DMS 273 (cell line): ENCODE results near the gene RPLP2.
A peak's percentile ranks its signal among the peaks of the same experiment; 100 is the strongest.

Experiments used
- DNase-seq: peaks from one replicate; lab custom pipeline; 2025; ENCODE audit not compliant: unreplicated experiment; lab: John Stamatoyannopoulos, UW

RPLP2 gene

GRCh38 chr11:833114-833791, 23.5 kb downstream of the RPLP2 start:
- peak; percentile 71 for DNase-seq

GRCh38 chr11:833849-834311, 24.1 kb downstream of the RPLP2 start:
- DNase-seq: no peak

DNA sequence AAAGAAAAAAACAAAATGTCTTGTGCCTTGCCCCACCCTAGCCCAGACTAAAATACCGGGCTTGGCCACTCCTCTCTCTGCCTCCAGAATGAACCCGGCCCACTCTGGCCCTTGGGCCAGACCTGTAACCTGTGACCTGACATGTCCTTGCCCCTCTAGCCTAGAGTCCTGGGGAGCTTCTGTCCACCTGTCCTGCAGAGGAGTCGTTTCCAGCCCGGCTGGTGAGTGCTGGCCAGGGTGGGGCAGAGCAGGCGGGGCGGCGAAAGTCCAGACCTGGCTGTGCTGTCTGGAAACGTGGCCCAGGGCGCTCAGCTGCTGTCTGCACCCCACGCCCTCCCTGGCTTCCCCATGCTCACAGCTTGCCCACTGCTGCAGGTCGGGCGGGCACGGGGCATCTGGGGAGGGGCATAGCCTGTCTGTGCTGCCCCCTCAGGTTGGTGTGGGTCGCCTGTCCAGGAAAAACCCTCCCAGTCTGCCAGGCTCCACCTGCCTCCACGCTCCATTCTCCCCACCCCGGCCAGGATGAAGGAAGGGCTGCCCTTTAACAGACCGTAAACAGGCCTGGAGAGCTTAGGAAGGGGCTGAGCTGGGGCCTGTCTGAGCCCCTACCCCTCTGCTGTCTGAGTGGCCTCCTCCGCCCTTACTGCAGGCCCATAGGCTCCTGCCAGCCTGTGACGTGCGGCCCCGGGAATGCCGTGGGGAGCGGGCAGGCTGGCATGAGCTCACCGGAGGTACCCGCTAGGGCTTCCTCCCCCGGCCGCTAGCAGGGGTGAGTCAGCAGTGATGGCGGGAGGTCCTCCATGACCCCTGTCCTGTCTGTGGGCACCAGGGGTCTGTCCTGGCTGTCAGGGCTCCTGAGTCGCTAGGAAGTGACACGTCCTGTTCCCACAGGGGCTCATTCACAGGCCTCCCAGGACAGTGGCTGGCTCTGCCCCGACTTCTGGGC, 24.9 kb downstream of the RPLP2 start:
- DNase-seq: peak; percentile 82

- DNase-seq: no peak
These were observed 26.5 kb downstream of the RPLP2 start for GRCh38 chr11:836274-836673.

DNA sequence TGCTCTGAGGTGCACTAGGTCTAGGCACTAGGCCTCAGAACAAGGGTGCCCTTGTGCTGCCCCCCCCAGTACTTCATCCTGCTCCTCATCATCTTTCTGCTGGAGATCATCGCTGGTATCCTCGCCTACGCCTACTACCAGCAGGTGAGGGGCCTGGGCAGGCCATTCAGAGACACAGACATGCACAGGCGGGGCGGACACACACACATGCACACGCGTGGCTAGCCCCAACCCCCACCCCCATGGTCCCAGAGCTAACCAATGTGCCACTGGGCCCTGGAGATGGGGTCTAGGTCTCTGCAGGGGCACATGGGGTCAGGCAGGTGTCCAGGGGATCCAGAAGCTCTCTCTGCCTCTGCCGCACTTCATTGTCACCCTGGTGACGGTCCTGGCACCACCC, 26.9 kb downstream of the RPLP2 start:
- DNase-seq: no peak

DNA sequence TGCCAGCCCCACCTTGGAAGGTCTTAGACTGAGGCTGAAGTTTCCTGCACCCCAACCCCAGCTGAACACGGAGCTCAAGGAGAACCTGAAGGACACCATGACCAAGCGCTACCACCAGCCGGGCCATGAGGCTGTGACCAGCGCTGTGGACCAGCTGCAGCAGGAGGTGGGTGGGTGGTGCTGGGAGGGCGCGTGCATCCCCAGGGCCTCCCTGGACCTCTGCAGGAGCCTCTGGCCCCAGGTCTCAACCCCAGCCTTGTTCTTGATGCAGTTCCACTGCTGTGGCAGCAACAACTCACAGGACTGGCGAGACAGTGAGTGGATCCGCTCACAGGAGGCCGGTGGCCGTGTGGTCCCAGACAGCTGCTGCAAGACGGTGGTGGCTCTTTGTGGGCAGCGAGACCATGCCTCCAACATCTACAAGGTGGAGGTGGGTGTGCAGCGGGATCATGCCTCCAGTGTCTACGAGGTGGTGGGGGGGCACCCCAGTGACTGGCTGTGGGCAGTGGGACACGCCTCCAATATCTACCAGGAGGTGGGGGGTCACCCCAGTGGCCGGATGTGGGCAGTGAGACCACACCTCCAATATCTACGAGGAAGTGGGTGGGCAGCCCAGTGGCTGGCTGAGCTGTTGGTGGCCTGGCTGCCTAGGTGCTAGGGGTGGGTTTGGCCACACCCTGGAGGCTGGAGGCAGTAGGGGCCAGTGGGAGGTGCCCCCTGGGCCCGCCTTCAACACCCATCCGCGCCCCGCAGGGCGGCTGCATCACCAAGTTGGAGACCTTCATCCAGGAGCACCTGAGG, 27.6 kb downstream of the RPLP2 start:
- DNase-seq: no peak

DNA sequence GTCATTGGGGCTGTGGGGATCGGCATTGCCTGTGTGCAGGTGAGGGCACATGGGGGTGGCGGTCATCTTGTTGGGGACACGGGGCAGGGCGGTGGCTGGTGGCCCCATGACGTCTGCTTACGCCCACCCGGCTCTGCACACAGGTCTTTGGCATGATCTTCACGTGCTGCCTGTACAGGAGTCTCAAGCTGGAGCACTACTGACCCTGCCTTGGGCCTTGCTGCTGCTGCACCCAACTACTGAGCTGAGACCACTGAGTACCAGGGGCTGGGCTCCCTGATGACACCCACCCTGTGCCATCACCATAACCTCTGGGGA, 28.2 kb downstream of the RPLP2 start:
- no peak for DNase-seq

DNA sequence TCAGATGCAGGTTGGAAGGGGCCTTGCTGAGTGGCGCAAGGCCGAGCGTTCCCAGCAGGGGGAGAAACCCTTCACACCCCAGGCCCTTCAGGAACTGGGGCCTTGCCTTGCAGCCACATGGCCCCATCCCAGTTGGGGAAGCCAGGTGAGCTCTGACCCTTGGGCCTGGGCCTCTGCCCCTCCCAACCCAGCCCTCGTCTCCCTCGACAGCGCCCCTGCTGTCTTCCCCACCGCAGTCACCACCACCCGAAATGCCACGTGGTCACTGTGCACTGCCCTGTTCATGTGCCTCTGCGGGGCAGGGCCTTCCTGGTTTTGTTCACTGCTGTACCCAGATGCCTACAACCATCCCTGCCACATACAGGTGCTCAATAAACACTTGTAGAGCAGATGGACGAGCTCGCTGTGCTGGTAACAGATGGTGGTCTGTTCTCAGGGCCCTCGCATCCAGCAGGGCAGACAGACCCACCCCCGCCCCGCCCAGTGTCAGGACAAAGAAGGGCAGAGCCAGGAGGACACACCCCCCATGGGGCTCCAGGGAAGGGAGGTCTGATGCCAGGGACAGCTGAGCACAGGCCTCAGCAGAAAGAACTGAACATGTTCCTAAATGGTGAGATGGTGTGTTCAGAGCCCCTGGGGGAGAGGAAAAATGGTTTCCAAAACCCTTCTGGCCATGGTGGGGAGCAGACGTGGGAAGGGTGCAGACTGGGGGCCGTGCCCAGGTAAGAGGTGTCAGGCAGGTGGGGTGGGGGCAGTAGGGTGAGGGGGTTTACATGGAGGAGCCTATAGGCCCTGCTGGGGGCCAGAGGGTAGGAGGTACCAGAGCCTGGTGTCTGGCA, 28.9 kb downstream of the RPLP2 start:
- DNase-seq: peak; percentile 93

DNA sequence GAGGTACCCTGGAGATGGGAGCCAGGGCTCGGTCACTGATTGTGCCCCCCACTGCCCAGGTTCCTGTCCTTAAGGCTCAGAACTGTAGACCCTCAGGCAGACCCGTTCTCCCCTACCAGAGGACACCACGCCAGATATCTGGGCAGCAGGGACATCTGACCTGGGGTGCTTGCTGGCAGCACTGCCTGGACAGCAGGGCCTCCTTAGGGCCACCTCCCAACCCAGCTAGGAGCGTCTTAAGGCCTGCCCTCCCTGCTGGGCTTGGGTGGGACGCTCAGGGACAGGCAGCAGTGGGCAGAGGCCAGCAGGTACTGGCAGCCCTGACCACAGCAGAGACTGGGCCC, 29.5 kb downstream of the RPLP2 start:
- DNase-seq: no peak

DNA sequence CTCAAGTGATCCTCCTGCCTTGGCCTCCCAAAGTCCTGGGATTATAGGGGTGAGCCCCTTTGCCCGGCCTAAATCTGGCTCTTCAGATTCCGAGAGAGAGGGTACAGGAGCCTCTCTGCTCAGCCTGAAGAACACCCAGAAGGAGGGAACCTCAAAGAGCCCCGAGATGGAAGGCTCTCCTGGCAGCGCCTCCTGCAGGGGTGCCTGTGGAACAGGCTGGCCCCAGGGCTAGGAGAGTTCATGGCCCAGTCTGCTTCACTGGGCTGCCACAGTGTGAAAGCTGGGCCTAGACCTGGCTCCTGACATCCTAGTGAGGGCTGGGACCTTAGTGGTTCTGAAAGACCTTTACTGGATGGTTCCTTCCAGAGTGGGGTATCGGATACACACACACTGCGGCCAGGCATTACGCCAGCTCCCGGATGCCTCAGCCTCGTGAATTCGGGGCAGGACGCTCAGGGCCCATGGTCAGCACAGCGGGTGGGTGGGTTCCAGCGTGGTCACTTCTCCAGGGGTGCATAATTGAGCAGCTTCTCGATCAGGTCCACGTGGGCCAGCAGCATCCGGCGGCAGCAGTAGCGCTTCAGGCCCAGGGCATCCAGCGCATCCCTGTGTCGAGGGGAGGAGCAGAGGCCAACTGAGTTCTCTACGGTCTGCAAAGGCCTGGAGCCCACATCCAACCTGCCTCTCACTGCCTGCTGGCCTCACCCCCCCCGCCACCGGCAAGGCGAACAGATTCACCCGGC, 30.3 kb downstream of the RPLP2 start:
- DNase-seq: no peak

DNA sequence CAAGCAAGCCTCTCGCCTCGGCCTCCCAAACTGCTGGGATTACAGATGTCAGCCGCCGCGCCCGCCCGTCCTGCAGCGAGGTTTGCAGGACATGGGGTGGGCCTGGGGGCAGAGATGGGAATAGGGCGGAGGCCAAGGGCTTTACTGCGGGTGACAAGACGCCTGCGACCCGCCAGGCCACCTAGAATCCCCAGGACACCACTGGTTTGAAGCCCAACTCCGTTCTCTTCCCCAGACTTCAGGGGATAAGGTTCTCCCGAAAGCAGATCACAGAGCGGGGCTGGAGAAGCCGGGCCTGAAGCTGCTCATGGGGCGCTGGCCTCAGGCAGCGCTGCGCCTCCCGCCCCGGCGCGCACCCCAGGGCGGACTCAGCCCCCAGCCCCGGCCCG, 32.2 kb downstream of the RPLP2 start:
- DNase-seq: no peak

DNA sequence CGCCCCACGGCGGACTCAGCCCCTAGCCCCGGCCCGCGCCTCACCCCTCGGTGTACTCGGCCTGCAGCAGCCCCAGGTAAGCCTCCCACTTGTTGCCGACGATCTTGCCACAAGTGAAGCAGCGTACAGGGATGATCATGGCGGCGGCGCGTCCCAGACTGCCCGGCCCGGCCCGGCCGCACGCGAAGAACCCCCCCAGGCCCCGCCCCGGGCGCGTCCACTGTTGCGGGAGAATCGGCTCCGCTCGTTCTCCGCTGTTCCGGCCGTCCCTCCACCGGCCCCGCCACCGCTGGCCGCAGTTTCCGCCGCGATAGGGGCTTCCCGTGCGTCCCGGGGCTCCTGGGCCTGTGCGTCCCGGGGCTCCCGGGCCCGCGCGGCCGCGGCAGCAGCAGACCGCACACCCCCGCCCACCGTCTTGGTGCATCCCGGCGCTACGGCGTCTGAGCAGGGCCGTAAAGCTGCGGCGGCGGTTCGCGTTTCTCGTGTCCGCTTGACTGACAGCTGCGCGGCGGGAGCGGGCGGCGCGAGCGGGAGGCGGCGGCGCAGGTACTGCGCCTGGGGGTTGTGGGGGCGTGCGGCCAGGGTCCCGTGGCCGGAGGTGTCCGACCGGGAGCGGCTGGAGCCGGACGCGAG, 32.7 kb downstream of the RPLP2 start, which contains the start of the genes POLR2L and TSPAN4:
Gene POLR2L (minus strand): TSS at position 160 of the 633 bp plus-strand sequence. CDS start 21 bp downstream, at position 139.
Gene TSPAN4 (plus strand): TSS at position 483 of the 633 bp plus-strand sequence. CDS start 7,453 bp downstream, outside the sequence.
- DNase-seq: peak; percentile 92

GRCh38 chr11:843086-843734, 33.4 kb downstream of the RPLP2 start:
- no peak for DNase-seq

DNA sequence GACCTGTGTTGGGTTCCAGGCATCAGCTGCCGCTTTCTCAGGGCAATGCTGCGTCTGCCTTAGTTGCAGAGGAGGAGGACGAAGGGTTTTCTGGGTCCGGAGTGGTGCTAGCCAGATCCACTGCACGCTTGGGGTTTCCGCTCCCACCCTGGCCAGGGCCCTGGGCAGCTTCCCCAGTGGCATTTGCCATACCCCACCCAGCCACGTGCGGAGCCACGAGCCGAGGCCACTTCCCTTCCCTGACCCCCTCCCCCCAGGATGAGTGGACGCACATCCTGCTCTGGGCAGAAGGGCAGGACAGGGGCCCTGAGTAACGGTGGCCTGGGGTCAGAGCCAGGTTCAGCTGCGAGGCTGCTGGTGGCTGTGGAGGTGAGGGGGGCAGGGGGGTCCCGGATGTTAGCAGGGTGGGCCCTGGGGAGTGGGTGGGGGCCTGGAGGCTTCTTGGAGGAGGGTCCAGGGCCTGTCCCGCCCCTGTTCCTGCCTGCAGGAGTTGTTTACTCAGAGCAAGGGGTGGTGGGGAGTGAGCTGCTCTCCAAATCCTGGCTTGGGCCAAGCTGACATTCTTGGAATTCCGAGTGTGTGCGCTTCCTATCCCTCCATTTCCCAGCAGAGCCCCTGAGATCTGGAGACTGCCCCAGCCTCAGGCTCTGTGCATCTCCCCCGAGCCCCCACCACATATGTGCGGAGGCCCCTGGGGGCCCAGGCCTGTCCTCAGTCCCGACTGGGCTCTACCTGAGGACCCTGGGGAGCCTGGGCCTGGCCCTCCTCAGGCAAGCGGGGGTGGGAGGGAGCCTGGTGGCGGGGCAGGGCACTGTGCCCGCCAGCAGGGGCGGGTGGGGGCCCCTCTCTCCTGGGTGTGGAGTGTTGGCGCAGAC, 34.3 kb downstream of the RPLP2 start:
- peak; percentile 75 for DNase-seq

GRCh38 chr11:844693-845644, 35.2 kb downstream of the RPLP2 start:
- DNase-seq: peak; percentile 82

DNA sequence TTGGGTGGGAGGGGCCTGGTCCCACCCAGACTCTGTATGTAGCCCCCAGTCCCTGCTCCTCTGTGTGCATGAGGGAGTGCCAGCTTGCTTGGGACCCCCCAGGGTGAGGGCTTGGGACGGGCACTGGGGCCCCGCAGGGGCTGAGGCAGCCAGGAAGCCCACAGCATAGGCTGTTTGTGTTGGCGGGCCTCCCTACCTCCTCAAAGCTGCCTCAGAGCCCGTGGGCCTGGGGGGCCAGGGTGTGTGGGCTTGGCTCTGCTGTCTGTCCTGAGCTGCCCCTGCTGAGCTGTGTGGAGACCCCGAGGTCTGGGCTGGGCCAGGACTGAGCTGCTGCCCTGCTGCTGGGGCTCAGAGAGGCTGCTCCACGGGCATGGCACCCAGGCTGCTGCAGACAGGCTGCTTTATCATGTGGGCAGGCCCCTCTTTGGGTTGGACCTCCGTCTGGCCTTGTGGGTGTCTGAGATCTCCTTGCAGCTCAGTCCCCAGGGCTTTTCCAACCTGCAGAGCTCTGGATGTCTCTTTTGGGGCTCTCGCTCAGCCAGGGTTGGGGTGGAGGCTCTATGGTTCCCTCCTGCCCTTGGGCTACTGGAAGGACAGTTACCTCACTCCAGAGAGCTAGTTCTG, 36.2 kb downstream of the RPLP2 start:
- DNase-seq: no peak
